ENCODE measurements around the gene CACFD1.

DNA sequence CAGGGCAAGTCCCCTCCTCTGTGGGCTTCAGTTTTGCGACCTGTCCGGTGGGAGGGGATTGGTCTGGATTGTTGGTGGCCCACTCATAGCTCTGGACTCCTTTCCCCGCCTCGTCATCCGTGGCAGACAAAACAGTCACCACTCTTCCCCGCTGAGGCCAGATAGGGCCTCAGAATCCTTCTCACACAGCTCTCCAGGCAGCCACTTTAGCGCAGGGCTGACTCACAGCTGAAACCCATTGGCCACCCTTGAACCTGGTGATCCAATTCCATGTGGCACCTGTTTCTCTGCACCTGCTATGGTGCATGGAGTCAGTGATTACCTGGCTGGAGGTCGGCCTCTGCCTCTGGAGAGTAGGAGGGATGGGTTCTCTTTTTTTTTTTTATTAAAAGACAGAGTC is 15.8 kb upstream of the CACFD1 start:
- TF ChIP-seq, protein P1, sequence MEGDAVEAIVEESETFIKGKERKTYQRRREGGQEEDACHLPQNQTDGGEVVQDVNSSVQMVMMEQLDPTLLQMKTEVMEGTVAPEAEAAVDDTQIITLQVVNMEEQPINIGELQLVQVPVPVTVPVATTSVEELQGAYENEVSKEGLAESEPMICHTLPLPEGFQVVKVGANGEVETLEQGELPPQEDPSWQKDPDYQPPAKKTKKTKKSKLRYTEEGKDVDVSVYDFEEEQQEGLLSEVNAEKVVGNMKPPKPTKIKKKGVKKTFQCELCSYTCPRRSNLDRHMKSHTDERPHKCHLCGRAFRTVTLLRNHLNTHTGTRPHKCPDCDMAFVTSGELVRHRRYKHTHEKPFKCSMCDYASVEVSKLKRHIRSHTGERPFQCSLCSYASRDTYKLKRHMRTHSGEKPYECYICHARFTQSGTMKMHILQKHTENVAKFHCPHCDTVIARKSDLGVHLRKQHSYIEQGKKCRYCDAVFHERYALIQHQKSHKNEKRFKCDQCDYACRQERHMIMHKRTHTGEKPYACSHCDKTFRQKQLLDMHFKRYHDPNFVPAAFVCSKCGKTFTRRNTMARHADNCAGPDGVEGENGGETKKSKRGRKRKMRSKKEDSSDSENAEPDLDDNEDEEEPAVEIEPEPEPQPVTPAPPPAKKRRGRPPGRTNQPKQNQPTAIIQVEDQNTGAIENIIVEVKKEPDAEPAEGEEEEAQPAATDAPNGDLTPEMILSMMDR (conservative IDR thresholded peaks at IDR 0.05; ENCODE audit: low read length), result no peak
- TF ChIP-seq EZH2phosphoT487 (IDR thresholded peaks at IDR 0.05; ENCODE audit: borderline replicate concordance, low read depth, low read length), result no peak

All from OCI-LY7 (cell line).